SH-SY5Y (cell line): ENCODE results near the gene CD46.

ENCODE experiments used
- GATA2 ChIP-seq: IDR thresholded peaks from 2 replicates; pipeline ENCODE4 v1.6.1; 2011; ENCODE audit warnings: mild to moderate bottlenecking, low read depth, low read length
- GATA3 ChIP-seq: IDR thresholded peaks from 2 replicates; pipeline ENCODE4 v1.6.1; 2011; ENCODE audit warnings: low read depth, mild to moderate bottlenecking, low read length, moderate library complexity

GRCh38 chr1:207747627-207748492, 4.0 kb upstream of the CD46 start:
- TF ChIP-seq GATA3: no peak
- TF ChIP-seq GATA2: no peak
